GM12891 (cell line): ENCODE results near the gene WFDC1.

Experiments
- POLR2A ChIP-seq: IDR thresholded peaks from 2 replicates; pipeline ENCODE4 v1.6.1; 2011; ENCODE audit warnings: low read depth, low read length, control low read depth
- POLR2AphosphoS5 ChIP-seq: IDR thresholded peaks from 2 replicates; pipeline ENCODE4 v1.6.1; 2011; ENCODE audit warnings: low read depth, low read length, control low read depth
- SPI1 ChIP-seq: IDR thresholded peaks from 2 replicates; pipeline ENCODE4 v1.6.1; 2011; ENCODE audit warnings: low read depth, low read length, control low read depth
- TAF1 ChIP-seq: IDR thresholded peaks from 2 replicates; pipeline ENCODE4 v1.6.1; 2011; ENCODE audit warnings: low read depth, low read length, control low read depth

DNA sequence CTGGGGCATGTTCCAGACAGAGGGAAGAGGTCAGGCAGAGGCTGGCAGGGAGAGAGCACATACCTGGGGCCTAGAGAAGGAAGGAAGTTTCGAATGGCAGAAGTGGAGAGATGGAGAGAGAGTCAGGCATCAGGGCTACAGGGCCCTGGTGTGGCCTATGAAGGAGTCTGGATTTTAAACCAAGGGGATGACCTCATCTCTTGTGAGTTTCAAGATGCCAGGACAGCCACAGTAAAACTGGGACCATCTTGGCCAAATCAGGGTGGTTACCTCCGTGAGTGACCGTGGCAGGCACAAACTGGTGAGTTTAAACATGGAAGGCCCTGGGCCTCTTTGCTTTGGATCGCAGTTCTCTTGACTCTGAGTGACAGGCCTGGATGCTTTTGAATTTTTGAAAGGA, 66.1 kb downstream of the WFDC1 start:
- TF ChIP-seq SPI1 (no peak), POLR2AphosphoS5 (no peak), TAF1 (no peak), POLR2A (no peak)
